OCI-LY7 (cell line): ENCODE data around the gene KRCC1. TPM values are rescaled to one million over a fixed set of nuclear protein-coding genes. Genes with fewer than 3 reads are reported as not detected.
A peak's percentile ranks its signal among the peaks of the same experiment; 100 is the strongest.

Experiments used
- BruUV-seq: library from RNA; stranded (reverse); fragments of 400-500 nt; replicated peaks from 2 replicates; lab custom pipeline; 2021; lab: Mats Ljungman, UMichigan
- CTCF ChIA-PET: fragments of 300-600 bp; sonication (Branson Sonifier 250); formaldehyde crosslinking; loops from one replicate; lab custom pipeline; 2022; ENCODE audit warnings: antibody characterized with exemption; ENCODE audit not compliant: unreplicated experiment; lab: Charles Lee
- POLR2A ChIA-PET: fragments of 300-600 bp; sonication (Branson Sonifier 250); formaldehyde crosslinking; loops from one replicate; lab custom pipeline; 2022; ENCODE audit warnings: antibody characterized with exemption; lab: Charles Lee
- DNase-seq: peaks from one replicate; pipeline ENCODE4 v3.0.0-alpha.2; 2015; ENCODE audit warnings: low spot score
- H2AFZ ChIP-seq: fragments of 200-600 bp; sonication (generic), shearing (Covaris generic); 2 replicates; pipeline ENCODE4 v1.6.1; 2014; ENCODE audit warnings: mild to moderate bottlenecking, antibody characterized with exemption, low read length, moderate library complexity
- H3K27ac ChIP-seq: fragments of 200-600 bp; sonication (generic); 2 replicates; pipeline ENCODE4 v1.5.1; 2014; ENCODE audit warnings: mixed run types, low read depth, mild to moderate bottlenecking, moderate library complexity, low read length, inconsistent platforms; ENCODE audit not compliant: poor library complexity, severe bottlenecking
- H3K36me3 ChIP-seq: fragments of 200-600 bp; sonication (generic); 2 replicates; pipeline ENCODE4 v1.6.1; 2014; ENCODE audit warnings: mild to moderate bottlenecking, antibody characterized with exemption, low read length, moderate library complexity, mixed read lengths; ENCODE audit not compliant: insufficient read depth
- H3K4me1 ChIP-seq: fragments of 200-600 bp; sonication (generic); 2 replicates; pipeline ENCODE4 v1.5.1; 2014; ENCODE audit warnings: mild to moderate bottlenecking, low read length; ENCODE audit not compliant: insufficient read depth, poor library complexity, severe bottlenecking
- H3K4me2 ChIP-seq: fragments of 200-600 bp; sonication (generic); 2 replicates; pipeline ENCODE4 v1.6.1; 2014; ENCODE audit warnings: mild to moderate bottlenecking, low read length
- H3K4me3 ChIP-seq: fragments of 200-600 bp; sonication (generic); 2 replicates; pipeline ENCODE4 v1.5.1; 2014; ENCODE audit warnings: mild to moderate bottlenecking, low read depth, low read length; ENCODE audit not compliant: poor library complexity, severe bottlenecking
- H3K79me2 ChIP-seq: fragments of 200-600 bp; sonication (generic); 2 replicates; pipeline ENCODE4 v1.6.1; 2016; ENCODE audit warnings: low read depth, mild to moderate bottlenecking, low read length, moderate library complexity, mixed read lengths; ENCODE audit not compliant: insufficient read depth
- H3K9me2 ChIP-seq: fragments of 200-600 bp; sonication (generic); 2 replicates; pipeline ENCODE4 v1.6.1; 2016; ENCODE audit warnings: mild to moderate bottlenecking, low read length, mixed read lengths; ENCODE audit not compliant: insufficient read depth
- H3K9me3 ChIP-seq: fragments of 200-600 bp; sonication (generic); 2 replicates; pipeline ENCODE4 v1.6.1; 2014; ENCODE audit warnings: mild to moderate bottlenecking, mixed run types, low read length, mixed read lengths
- H4K20me1 ChIP-seq: fragments of 200-600 bp; sonication (generic); 2 replicates; pipeline ENCODE4 v1.6.1; 2014; ENCODE audit warnings: mild to moderate bottlenecking, antibody characterized with exemption, low read length, moderate library complexity, mixed read lengths; ENCODE audit not compliant: insufficient read depth
- EZH2phosphoT487 ChIP-seq: fragments of 200-600 bp; sonication (generic); IDR thresholded peaks from 2 replicates; pipeline ENCODE4 v1.6.1; 2018; ENCODE audit warnings: low read depth, borderline replicate concordance, mild to moderate bottlenecking, mixed run types, antibody characterized with exemption, low read length, moderate library complexity, mixed read lengths
- intact Hi-C: fragments of 100-400 bp; cut with micrococcal nuclease; formaldehyde crosslinking; loops from one replicate; pipeline ENCODE4 v1.10.0; 2022; ENCODE audit not compliant: unreplicated experiment
- total RNA-seq, 2 experiments: library from RNA; depleted of rRNA in 1 of 2; stranded (reverse); fragments of >200 nt in 1 of 2; shearing (Covaris generic) in 1 of 2; gene quantifications; 2 replicates each; pipeline ENCODE4 v1.2.3, GENCODE V29; 2014 to 2022
- TF ChIP-seq, protein P1 (sequence below): fragments of 200-600 bp; sonication (generic); conservative IDR thresholded peaks from 2 replicates; pipeline ENCODE4 v1.5.1; 2014; ENCODE audit warnings: mild to moderate bottlenecking, antibody characterized with exemption, low read length, moderate library complexity, mixed read lengths

Gene KRCC1
- total RNA-seq, 2 experiments from 2014 or later = 18.7 to 31.7 TPM

DNA sequence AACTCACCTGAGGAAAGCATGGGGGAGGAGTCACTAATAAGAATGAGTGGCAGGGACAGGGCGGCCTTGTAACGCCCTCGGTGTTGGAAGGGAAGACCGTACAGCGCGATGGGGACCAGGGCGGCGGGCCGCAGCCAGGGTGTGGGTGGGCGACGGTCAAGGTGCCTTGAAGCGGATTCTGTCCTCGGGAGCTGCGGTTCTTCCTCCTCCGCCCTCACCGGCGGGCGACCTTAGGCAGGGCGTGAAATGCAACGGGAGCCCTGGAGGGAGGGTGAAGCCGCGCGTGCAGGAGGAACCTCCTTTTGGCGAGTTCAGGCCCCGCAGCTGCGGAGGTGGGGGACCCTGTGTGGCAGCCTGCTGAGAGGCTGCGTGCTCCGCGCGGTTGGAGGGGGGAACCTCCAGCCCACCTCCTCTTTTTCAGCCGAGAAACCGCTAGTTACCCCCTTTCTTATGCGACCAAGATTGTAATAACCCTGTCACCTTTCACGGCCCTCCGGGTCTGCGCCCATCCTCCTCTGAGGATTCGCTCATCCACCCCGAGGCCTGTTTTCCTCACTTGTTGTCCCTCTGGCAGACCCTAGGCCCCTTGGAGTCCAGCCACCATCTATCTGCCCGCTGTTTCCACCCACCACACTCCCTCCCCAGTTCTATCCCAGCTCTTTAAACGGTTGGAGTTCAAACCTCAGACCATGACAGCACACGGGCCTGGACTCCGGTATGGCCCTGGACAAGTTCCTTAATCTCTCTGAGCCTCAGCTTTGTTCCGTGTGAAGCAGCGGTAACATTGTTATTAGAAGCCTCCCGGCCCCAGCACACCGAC lies 38.4 kb downstream of the KRCC1 start:
- Histone ChIP-seq H3K27ac (peak overlapping the region; percentile 66), H2AFZ (peak overlapping the region; percentile 62), H3K9me2 (no peaks in the 10 kb centered on the region), H3K4me2 (peak overlapping the region; percentile 68), H3K36me3 (no peaks in the 10 kb centered on the region), H3K9me3 (no peaks in the 10 kb centered on the region; the same call in 1 of the 2 replicates), H4K20me1 (no peaks in the 10 kb centered on the region), H3K4me3 (peak overlapping the region; percentile 69), H3K79me2 (no peaks in the 10 kb centered on the region), H3K4me1 (peaks cover 15% of the 10 kb centered on the region)
- BruUV-seq = no TSS peak
- no peak for DNase-seq
- intact Hi-C loops = loop anchor here (5.0 kb wide), 1 partner anchor 35 kb away; no protein-coding TSS in a partner anchor
- ChIA-PET POLR2A (interaction anchor here (0.8 to 1.4 kb wide), 4 partner anchors 15 to 43 kb away, joined by 3 to 7 read pairs (median 4); no protein-coding TSS in a partner anchor), CTCF (no interaction called here)
- TF ChIP-seq EZH2phosphoT487 = no peak
- TF ChIP-seq, protein P1, sequence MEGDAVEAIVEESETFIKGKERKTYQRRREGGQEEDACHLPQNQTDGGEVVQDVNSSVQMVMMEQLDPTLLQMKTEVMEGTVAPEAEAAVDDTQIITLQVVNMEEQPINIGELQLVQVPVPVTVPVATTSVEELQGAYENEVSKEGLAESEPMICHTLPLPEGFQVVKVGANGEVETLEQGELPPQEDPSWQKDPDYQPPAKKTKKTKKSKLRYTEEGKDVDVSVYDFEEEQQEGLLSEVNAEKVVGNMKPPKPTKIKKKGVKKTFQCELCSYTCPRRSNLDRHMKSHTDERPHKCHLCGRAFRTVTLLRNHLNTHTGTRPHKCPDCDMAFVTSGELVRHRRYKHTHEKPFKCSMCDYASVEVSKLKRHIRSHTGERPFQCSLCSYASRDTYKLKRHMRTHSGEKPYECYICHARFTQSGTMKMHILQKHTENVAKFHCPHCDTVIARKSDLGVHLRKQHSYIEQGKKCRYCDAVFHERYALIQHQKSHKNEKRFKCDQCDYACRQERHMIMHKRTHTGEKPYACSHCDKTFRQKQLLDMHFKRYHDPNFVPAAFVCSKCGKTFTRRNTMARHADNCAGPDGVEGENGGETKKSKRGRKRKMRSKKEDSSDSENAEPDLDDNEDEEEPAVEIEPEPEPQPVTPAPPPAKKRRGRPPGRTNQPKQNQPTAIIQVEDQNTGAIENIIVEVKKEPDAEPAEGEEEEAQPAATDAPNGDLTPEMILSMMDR = peak; percentile 42

DNA sequence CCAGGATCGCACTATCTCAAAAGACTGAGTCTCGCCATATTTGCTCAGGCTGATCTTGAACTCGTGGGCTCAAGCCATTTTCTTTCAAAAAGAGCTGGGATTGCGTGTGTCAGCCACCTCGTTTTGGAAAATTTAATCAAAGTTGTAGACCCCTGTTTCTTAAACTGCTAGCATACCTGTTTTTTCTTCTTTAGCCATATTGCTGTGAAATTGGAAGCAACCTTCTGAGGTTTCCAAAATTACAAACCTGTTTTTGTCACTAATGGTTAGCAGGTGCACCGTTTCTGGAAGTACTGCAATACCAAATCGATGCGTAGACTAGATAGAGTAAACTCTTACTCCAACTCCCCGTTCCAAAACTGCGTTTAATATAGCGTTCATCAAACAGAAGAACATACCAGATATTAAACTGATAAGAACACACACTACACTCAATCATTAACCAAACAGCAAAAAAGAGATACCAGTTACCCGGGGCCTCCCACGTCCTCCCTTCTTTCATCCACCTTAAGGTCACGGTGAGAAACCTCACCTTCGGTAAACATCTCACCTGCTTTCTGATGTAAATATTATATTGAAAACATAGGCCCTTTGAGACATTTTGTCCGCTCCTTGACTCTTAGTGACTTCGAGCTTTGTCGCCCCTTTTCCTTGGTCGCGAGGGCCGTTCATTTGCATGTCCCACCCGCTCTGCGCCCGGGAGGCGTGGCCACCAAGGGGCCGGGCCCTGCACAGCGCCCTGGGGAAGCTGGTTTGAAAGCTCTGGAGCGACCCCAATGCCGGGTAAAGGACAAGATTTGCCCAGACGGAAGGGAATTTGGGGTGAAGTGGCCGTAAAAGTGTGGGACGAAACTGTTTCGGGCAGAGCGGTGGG lies 39.3 kb downstream of the KRCC1 start, which contains the start of gene RNU2-63P:
Gene RNU2-63P (minus strand): TSS at position 462 of the 874 bp plus-strand sequence.
- Histone ChIP-seq H3K9me2 (no peaks in the 10 kb centered on the region), H2AFZ (peak within 1 kb of the TSS; percentile 62), H3K4me3 (peak within 1 kb of the TSS; percentile 69), H3K36me3 (no peaks in the 10 kb centered on the region), H3K4me1 (peaks cover 15% of the 10 kb centered on the region), H3K27ac (peak within 1 kb of the TSS; percentile 66), H3K4me2 (peak within 1 kb of the TSS; percentile 68), H3K79me2 (no peaks in the 10 kb centered on the region), H4K20me1 (no peaks in the 10 kb centered on the region), H3K9me3 (no peaks in the 10 kb centered on the region; the same call in 1 of the 2 replicates)
- TSS peak; percentile 100 for BruUV-seq
- no peak for TF ChIP-seq EZH2phosphoT487
- TF ChIP-seq, protein P1 = no peak
- ChIA-PET POLR2A (interaction anchor here (0.8 to 1.4 kb wide), 4 partner anchors 15 to 44 kb away, joined by 3 to 7 read pairs (median 4); no protein-coding TSS in a partner anchor), CTCF (no interaction called here)
- peak; percentile 86 for DNase-seq
- intact Hi-C loops = loop anchor here (5.0 kb wide), 1 partner anchor 36 kb away; no protein-coding TSS in a partner anchor
